SK-N-SH treated with all-trans-retinoic acid at 6 μM for 48 hours (cell line): ENCODE data around the gene NTPCR.

Source experiments
- ATAC-seq: fragments of 200-7000 bp; cut with Tn5 transposase; 3 replicates; pipeline ENCODE4 v1.9.1; 2020; ENCODE audit warnings: mild to moderate bottlenecking, moderate library complexity
- ARNTL ChIP-seq: fragments of 450-650 bp; formaldehyde crosslinking; IDR thresholded peaks from 2 replicates; pipeline ENCODE4 v1.5.0; 2020; ENCODE audit warnings: low read depth, mild to moderate bottlenecking, moderate library complexity, borderline replicate concordance
- BACH2 ChIP-seq: fragments of 250-450 bp; sonication (Bioruptor Pico); IDR thresholded peaks from 2 replicates; pipeline ENCODE4 v1.9.0; 2021; ENCODE audit warnings: mild to moderate bottlenecking, borderline replicate concordance
- CREB5 ChIP-seq: fragments of 250-450 bp; sonication (Bioruptor Pico); IDR thresholded peaks from 2 replicates; pipeline ENCODE4 v1.5.1; 2020; ENCODE audit warnings: low read depth, mild to moderate bottlenecking, moderate library complexity
- CSRNP3 ChIP-seq: fragments of 250-450 bp; sonication (Bioruptor Pico); IDR thresholded peaks from 2 replicates; pipeline ENCODE4 v1.5.1; 2021; ENCODE audit warnings: mild to moderate bottlenecking, moderate library complexity
- ESRRG ChIP-seq: fragments of 250-450 bp; sonication (Bioruptor Pico); IDR thresholded peaks from 2 replicates; pipeline ENCODE4 v1.6.1; 2021; ENCODE audit warnings: mild to moderate bottlenecking
- GLIS3 ChIP-seq: fragments of 250-450 bp; sonication (Bioruptor Pico); IDR thresholded peaks from 2 replicates; pipeline ENCODE4 v1.5.0; 2020; ENCODE audit warnings: mild to moderate bottlenecking, moderate library complexity
- ISL1 ChIP-seq: fragments of 250-450 bp; sonication (Bioruptor Pico); IDR thresholded peaks from 2 replicates; pipeline ENCODE4 v2.1.2; 2022; ENCODE audit warnings: mild to moderate bottlenecking, moderate library complexity
- OSR1 ChIP-seq: fragments of 250-450 bp; sonication (Bioruptor Pico); IDR thresholded peaks from 2 replicates; pipeline ENCODE4 v1.8.0; 2022; ENCODE audit warnings: moderate library complexity, mild to moderate bottlenecking, inconsistent platforms
- PATZ1 ChIP-seq: fragments of 250-450 bp; sonication (Bioruptor Pico); IDR thresholded peaks from 2 replicates; pipeline ENCODE4 v1.8.0; 2020; ENCODE audit warnings: mild to moderate bottlenecking, moderate library complexity, borderline replicate concordance
- RARB ChIP-seq: fragments of 250-450 bp; sonication (Bioruptor Pico); IDR thresholded peaks from 2 replicates; pipeline ENCODE4 v1.8.0; 2021; ENCODE audit warnings: mild to moderate bottlenecking, moderate library complexity
- SNAI2 ChIP-seq: fragments of 250-450 bp; sonication (Bioruptor Pico); IDR thresholded peaks from 2 replicates; pipeline ENCODE4 v1.5.0; 2020; ENCODE audit warnings: mild to moderate bottlenecking, moderate library complexity
- TCF4 ChIP-seq: fragments of 250-450 bp; sonication (Bioruptor Pico); IDR thresholded peaks from 2 replicates; pipeline ENCODE4 v1.8.0; 2021; ENCODE audit warnings: mild to moderate bottlenecking, moderate library complexity, borderline replicate concordance
- TOX ChIP-seq: fragments of 250-450 bp; sonication (Bioruptor Pico); IDR thresholded peaks from 2 replicates; pipeline ENCODE4 v1.8.0; 2021; ENCODE audit warnings: mild to moderate bottlenecking, moderate library complexity, borderline replicate concordance
- ZC3H10 ChIP-seq: fragments of 250-450 bp; sonication (Bioruptor Pico); IDR thresholded peaks from 2 replicates; pipeline ENCODE4 v1.5.1; 2021; ENCODE audit warnings: mild to moderate bottlenecking, moderate library complexity
- ZFP3 ChIP-seq: fragments of 250-450 bp; sonication (Bioruptor Pico); IDR thresholded peaks from 2 replicates; pipeline ENCODE4 v1.5.0; 2020; ENCODE audit warnings: mild to moderate bottlenecking, moderate library complexity
- ZFP30 ChIP-seq: fragments of 450-650 bp; formaldehyde crosslinking; IDR thresholded peaks from 2 replicates; pipeline ENCODE4 v1.5.0; 2022; ENCODE audit warnings: mild to moderate bottlenecking, moderate library complexity
- ZNF565 ChIP-seq: fragments of 450-650 bp; formaldehyde crosslinking; conservative IDR thresholded peaks from 2 replicates; pipeline ENCODE4 v1.5.0; 2020; ENCODE audit warnings: low read depth, mild to moderate bottlenecking, moderate library complexity
- ZNF70 ChIP-seq: fragments of 450-650 bp; formaldehyde crosslinking; IDR thresholded peaks from 2 replicates; pipeline ENCODE4 v1.5.0; 2020; ENCODE audit warnings: mild to moderate bottlenecking, moderate library complexity
- ZNF8 ChIP-seq: fragments of 450-650 bp; formaldehyde crosslinking; IDR thresholded peaks from 2 replicates; pipeline ENCODE4 v1.5.0; 2020; ENCODE audit warnings: mild to moderate bottlenecking, moderate library complexity

The NTPCR gene

GRCh38 chr1:232904566-232904965 lies 45.8 kb upstream of the NTPCR start:
- ATAC-seq, result no peak; the same call in 2 of the 3 replicates
- TF ChIP-seq GLIS3 (CRISPR knock-in tag) (no peak), ZNF565 (no peak), BACH2 (CRISPR knock-in tag) (no peak), PATZ1 (CRISPR knock-in tag) (no peak), ZNF8 (CRISPR knock-in tag) (no peak), CREB5 (no peak), ZFP30 (CRISPR knock-in tag) (no peak), ISL1 (no peak), ZC3H10 (CRISPR knock-in tag) (no peak)

- ATAC-seq, result no peak
These were observed 44.9 kb upstream of the NTPCR start for GRCh38 chr1:232905331-232906034.

GRCh38 chr1:232906441-232906840 lies 44.0 kb upstream of the NTPCR start:
- no peak for TF ChIP-seq ARNTL
- no peak for TF ChIP-seq TCF4
- TF ChIP-seq GLIS3 (CRISPR knock-in tag), result no peak
- no peak for TF ChIP-seq CSRNP3 (CRISPR knock-in tag)
- no peak for TF ChIP-seq ZFP30 (CRISPR knock-in tag)
- no peak for TF ChIP-seq ZNF70
- no peak for TF ChIP-seq BACH2 (CRISPR knock-in tag)
- no peak for TF ChIP-seq PATZ1 (CRISPR knock-in tag)
- TF ChIP-seq ZNF565, result no peak
- no peak for ATAC-seq

More at GRCh38 chr1:232905331-232906034, 44.9 kb upstream of the NTPCR start:
- TF ChIP-seq RARB (no peak), ZC3H10 (CRISPR knock-in tag) (no peak)

- TF ChIP-seq GLIS3 (CRISPR knock-in tag) (no peak), ZFP3 (no peak), OSR1 (CRISPR knock-in tag) (no peak), ZNF70 (no peak), ZC3H10 (CRISPR knock-in tag) (no peak), ESRRG (CRISPR knock-in tag) (no peak), ARNTL (no peak), ZFP30 (CRISPR knock-in tag) (no peak), ISL1 (no peak), TOX (no peak), SNAI2 (no peak), RARB (no peak), PATZ1 (CRISPR knock-in tag) (no peak)
- TF ChIP-seq, all 23 proteins: peak for 0
- no peak for ATAC-seq
These were observed 41.6 kb upstream of the NTPCR start for GRCh38 chr1:232908831-232909230.
